GM06990 (cell line): ENCODE measurements around the gene CPPED1.

Source experiments
- DNase-seq: peaks from one replicate; pipeline ENCODE4 v3.0.0-alpha.2; 2011; ENCODE audit not compliant: insufficient read length; ENCODE audit errors: extremely low read depth
- H3K27me3 ChIP-seq: replicated peaks from 2 replicates; pipeline ENCODE4 v1.6.0; 2011; ENCODE audit warnings: low read length; ENCODE audit not compliant: control insufficient read depth, insufficient read depth
- H3K36me3 ChIP-seq: 2 replicates; pipeline ENCODE4 v1.5.1; 2011; ENCODE audit warnings: low read length; ENCODE audit not compliant: control insufficient read depth, insufficient read depth
- H3K4me3 ChIP-seq: replicated peaks from 2 replicates; pipeline ENCODE4 v1.5.1; 2011; ENCODE audit warnings: low read depth, mild to moderate bottlenecking, control low read depth, low read length
- TF ChIP-seq, protein P1 (sequence below): IDR thresholded peaks from 2 replicates; pipeline ENCODE4 v1.5.1; 2011; ENCODE audit warnings: low read length, control low read depth, mild to moderate bottlenecking, inconsistent platforms; ENCODE audit not compliant: insufficient read depth, poor library complexity, severe bottlenecking

CPPED1 gene

DNA sequence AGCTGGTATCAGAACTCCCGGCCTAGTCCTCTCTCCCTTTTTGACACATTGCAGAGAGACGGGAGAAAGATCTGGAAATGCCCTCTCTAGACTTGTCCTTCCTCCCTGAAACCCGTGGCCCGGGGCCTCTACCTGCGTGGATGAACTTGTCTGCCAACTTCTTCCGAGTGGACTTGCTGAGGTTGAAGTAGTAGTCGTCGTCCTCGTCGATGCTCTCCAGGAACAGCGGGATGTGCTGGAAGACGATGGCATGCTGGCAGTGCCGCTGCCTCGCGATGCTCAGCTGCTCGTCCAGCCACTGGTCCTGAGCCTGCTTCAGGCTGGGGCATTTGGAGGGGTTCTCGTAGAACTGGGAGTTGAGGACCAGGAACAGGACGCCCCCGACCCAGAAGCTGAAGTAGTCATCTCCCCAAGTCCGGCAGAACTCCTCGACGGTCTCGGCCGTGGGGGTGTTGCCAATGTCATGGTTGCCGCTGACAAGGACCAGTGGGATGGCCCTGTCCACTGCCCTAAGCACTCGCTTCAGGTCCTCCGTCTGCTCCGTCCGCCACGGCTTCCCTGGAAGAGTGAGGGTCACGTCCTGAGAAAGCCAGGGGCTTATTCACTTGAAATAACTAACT is 99.1 kb downstream of the CPPED1 start:
- no peaks in the 10 kb centered on the region for H3K36me3 ChIP-seq
- no peak for DNase-seq
- no peak overlapping the region for H3K4me3 ChIP-seq
- no peaks in the 10 kb centered on the region for H3K27me3 ChIP-seq
- TF ChIP-seq, protein P1, sequence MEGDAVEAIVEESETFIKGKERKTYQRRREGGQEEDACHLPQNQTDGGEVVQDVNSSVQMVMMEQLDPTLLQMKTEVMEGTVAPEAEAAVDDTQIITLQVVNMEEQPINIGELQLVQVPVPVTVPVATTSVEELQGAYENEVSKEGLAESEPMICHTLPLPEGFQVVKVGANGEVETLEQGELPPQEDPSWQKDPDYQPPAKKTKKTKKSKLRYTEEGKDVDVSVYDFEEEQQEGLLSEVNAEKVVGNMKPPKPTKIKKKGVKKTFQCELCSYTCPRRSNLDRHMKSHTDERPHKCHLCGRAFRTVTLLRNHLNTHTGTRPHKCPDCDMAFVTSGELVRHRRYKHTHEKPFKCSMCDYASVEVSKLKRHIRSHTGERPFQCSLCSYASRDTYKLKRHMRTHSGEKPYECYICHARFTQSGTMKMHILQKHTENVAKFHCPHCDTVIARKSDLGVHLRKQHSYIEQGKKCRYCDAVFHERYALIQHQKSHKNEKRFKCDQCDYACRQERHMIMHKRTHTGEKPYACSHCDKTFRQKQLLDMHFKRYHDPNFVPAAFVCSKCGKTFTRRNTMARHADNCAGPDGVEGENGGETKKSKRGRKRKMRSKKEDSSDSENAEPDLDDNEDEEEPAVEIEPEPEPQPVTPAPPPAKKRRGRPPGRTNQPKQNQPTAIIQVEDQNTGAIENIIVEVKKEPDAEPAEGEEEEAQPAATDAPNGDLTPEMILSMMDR = no peak

DNA sequence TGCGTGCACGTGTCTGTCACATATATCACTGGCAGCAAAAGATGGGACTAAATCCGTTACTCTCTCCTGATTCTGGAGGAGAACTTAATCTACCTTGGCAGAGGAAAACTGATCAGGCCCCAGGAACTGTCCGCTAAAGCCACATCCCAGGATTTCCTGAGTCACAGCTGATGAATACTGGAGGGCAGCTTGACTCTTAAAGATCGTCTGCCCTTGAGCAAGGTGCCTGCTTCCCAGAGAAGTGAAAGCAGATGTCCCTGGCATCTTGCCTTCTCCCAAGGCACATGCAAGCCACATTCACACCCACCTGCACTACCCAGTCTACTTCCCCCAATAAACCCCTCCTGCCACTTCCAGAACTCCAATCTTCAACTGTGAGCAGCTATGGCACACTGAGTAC is 99.8 kb downstream of the CPPED1 start:
- DNase-seq = no peak
- H3K36me3 ChIP-seq = no peaks in the 10 kb centered on the region
- H3K4me3 ChIP-seq = no peak overlapping the region
- TF ChIP-seq, protein P1 = no peak
- H3K27me3 ChIP-seq = no peaks in the 10 kb centered on the region

DNA sequence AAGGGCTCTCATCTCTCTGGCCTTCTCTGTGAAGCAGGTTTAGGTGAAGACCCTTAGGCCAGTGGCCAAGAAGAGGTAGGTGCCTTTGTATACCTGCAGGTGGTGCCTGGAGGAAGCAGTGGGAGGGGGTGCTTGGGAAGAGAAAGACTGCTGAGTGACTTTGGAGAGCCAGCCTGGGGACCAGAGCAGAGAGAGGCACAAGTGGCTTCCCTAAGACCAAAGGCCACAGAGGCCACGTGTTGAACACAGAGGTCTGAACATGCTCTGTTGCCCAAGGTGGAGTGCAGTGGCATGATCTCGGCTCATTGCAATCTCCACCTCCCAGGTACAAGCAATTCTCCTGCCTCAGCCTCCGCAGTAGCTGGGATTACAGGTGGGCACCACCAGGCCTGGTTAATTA is 103.5 kb downstream of the CPPED1 start:
- H3K36me3 ChIP-seq = no peaks in the 10 kb centered on the region
- no peaks in the 10 kb centered on the region for H3K27me3 ChIP-seq
- TF ChIP-seq, protein P1 = no peak
- H3K4me3 ChIP-seq = no peak overlapping the region
- no peak for DNase-seq

DNA sequence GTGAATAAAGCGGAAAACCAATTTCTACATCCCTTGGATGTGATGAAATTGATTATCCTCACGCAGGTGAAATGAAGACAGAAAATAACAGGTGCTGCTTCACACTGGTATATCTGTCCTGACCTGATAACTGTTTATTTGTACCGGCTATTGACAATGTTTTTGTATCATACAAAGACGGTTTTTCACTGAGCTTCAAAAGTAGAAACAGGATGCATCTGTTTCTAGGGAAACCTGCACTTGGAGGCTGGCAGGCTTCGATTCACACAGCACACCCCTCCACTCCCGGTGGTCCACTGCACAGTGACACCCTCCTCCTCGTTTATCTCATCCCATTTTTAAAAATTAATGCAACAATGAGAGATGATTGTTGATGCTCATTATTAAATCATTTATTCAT is 104.5 kb downstream of the CPPED1 start:
- no peaks in the 10 kb centered on the region for H3K36me3 ChIP-seq
- DNase-seq = no peak
- H3K27me3 ChIP-seq = no peaks in the 10 kb centered on the region
- TF ChIP-seq, protein P1 = no peak
- H3K4me3 ChIP-seq = no peak overlapping the region

DNA sequence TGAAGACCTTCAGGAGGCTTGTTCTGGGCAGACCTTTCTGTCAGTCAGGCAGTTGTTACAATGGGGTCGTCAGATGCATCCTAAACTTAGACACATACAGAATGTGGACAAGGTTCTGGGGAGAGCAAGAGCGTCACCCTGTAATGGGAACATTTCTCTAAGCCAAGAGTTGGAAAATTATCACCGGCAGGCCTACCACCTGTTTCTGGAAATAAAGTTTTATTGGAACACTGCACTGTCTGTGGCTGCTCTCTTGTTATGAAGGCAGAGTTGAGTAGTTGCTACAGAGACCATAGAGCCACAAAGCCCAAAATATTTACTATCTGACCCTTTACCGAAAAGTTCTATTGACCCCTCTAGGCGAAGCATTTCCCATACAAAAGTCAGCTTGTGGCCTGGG is 106.2 kb downstream of the CPPED1 start:
- H3K36me3 ChIP-seq = no peaks in the 10 kb centered on the region
- no peak for DNase-seq
- H3K4me3 ChIP-seq = no peak overlapping the region
- H3K27me3 ChIP-seq = no peaks in the 10 kb centered on the region
- TF ChIP-seq, protein P1 = no peak

DNA sequence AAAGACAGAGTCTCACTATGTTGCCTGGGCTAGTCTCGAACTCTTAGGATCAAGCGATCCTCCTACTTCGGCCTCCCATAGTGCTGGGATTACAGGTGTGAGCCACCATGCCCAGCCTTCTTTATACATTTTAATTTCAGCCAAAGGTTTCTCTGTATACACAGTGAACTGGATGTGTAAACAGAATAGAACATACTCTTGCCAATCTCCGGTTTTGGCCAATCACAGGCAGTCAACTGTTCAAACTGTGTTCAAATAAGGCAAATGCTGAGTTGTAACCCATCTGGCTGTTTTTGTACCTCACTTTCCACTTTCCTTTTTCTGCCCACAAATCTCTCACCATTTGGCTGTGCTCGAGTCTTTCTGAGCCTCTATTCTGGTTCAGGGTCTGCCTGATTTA is 108.2 kb downstream of the CPPED1 start:
- no peak overlapping the region for H3K4me3 ChIP-seq
- no peaks in the 10 kb centered on the region for H3K27me3 ChIP-seq
- DNase-seq = no peak
- TF ChIP-seq, protein P1 = no peak
- no peaks in the 10 kb centered on the region for H3K36me3 ChIP-seq
